GM20000 (cell line): ENCODE results near the gene CLDN11.

ENCODE experiments used
- DNase-seq: peaks from one replicate; pipeline ENCODE4 v3.0.0; 2012; ENCODE audit warnings: low spot score
- TF ChIP-seq, protein P1 (sequence below): IDR thresholded peaks from 2 replicates; pipeline ENCODE4 v1.5.1; 2012; ENCODE audit warnings: mild to moderate bottlenecking, control low read depth; ENCODE audit errors: extremely low read depth, missing control alignments

The CLDN11 gene

DNA sequence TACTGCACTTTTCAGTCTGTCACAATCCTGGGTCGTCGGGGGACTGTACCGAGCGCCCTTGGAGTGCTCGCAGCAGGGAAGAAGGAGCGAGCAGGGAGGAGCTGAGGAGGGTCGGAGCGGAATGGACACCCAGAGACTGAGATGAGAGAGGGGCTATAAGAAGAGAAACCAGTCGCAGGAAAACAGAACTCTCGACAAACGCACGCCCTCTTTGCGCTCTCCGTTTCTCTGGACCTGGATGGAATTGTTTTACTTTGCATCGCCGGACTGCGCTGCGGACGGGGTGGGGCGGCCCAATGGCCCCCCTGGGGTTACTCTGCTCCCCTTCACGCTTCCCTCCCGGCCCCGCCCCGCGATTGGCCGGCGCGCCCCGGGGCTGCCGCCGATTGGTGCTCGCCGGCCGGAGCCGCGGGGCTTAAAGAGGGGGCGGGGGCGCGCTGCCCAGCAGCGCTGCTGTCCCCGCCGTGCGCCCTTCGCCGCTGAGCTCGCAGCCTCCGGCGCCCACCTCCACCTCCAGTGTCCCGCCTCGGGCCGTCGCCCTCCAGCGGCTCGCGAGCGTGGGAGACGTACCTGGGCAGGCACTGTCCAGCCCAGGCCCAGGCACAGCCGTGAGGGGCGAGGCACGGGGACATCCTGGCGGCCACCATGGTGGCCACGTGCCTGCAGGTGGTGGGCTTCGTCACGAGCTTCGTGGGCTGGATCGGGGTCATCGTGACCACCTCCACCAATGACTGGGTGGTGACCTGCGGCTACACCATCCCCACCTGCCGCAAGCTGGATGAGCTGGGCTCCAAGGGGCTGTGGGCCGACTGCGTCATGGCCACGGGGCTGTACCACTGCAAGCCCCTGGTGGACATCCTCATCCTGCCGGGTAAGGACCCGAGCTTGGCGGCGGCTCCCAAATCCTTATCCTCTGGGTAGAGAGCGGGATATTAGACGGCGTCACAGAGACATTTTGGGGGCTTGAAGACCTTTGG, at the start of gene CLDN11:
Gene CLDN11 (plus strand): TSS at position 447 of the 977 bp plus-strand sequence. CDS start 199 bp downstream, at position 646.
- DNase-seq = peak; percentile 50

DNA sequence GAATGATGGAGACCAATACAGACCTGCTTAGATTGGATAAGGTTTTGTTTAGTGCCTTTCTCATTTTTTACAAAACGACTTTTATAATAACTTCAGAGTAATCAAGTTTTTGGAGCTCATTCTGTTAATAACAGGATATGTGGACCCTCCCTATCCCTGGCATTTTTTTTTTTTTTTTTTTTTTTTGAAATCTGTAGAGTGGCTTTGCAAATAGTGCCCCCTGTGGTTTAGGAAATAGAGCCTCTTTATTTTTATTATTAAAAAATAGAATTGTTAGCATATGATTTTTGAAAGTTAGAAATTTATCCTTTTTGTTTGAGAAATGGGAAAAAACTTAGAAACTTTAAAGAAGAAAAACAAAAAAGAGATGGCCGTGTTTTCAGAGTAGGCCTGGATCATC, 49.7 kb upstream of the CLDN11 start:
- DNase-seq = no peak

More for the DNA sequence above, at the start of gene CLDN11:
- TF ChIP-seq, protein P1, sequence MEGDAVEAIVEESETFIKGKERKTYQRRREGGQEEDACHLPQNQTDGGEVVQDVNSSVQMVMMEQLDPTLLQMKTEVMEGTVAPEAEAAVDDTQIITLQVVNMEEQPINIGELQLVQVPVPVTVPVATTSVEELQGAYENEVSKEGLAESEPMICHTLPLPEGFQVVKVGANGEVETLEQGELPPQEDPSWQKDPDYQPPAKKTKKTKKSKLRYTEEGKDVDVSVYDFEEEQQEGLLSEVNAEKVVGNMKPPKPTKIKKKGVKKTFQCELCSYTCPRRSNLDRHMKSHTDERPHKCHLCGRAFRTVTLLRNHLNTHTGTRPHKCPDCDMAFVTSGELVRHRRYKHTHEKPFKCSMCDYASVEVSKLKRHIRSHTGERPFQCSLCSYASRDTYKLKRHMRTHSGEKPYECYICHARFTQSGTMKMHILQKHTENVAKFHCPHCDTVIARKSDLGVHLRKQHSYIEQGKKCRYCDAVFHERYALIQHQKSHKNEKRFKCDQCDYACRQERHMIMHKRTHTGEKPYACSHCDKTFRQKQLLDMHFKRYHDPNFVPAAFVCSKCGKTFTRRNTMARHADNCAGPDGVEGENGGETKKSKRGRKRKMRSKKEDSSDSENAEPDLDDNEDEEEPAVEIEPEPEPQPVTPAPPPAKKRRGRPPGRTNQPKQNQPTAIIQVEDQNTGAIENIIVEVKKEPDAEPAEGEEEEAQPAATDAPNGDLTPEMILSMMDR = no peak

DNA sequence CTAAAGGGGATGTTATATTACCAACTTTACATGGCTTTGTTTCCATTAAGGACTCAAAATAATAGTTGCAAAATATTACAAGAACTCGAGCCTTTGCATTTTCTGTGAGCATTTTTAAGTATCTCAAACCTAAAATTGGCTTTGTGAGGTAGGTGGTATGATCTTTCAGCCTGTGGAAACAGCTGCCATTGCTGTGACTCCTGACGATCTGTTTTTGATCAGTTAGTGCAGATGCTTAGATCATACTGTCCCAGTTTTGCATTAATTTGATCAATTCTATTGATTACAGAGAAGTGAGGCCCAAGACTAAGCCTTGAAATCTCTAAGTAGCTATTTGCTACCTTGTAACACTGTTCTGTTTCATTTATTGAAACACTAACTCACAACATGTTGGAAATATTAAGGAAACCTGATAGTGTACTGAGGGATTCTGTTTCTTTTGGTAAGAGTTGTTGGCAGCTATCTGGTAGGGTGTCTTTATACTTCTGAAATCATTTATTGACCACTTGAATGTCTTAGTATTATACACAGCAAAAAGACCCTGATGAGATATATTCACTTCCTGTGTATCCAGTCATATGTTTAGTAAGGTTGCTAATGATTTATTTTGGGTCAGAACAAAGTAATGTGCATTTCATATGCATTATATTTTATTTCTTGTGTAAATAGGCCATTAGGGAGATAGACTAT, 46.3 kb upstream of the CLDN11 start:
- no peak for DNase-seq
- TF ChIP-seq, protein P1 = no peak

More for the DNA sequence above, 49.7 kb upstream of the CLDN11 start:
- TF ChIP-seq, protein P1 = no peak

DNA sequence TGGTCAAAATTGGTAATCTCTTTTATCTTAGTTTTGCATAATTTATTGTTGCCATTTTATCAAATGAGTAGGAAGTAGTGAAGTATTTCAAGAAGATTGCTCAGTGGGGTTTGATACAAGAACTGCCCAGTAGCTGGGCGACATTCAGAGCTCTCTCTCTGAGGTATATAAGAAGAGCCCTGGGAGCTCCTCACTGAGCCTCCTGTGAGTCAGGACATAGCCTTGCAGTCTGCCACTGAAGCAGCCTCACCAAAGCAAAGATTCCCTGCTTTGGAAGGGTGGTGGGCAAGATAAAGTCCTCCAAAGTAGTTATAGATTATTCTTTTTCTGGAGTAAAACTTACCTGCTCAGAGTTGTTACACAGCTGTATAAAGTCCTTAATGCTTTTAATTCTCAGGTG, 35.1 kb upstream of the CLDN11 start:
- DNase-seq = no peak
- TF ChIP-seq, protein P1 = no peak

DNA sequence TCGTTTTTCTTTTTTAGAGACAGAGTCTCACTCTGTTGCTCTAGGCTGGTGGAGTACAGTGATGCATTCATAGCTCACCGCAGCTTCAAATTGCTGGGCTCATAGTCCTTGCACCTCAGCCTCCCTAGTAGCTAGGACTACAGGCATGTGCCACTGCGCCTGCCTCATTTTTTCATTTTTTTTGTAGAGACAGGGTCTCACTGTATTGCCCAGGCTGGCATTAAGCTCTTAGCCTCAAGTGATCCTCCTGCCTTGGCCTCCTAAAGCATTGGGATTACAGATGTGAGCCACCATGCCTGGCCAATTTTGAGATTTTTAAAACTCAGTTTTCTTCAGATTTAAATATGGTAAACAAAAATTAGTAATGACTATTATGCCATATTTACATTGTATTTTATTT, 32.2 kb upstream of the CLDN11 start:
- no peak for DNase-seq
- TF ChIP-seq, protein P1 = no peak

DNA sequence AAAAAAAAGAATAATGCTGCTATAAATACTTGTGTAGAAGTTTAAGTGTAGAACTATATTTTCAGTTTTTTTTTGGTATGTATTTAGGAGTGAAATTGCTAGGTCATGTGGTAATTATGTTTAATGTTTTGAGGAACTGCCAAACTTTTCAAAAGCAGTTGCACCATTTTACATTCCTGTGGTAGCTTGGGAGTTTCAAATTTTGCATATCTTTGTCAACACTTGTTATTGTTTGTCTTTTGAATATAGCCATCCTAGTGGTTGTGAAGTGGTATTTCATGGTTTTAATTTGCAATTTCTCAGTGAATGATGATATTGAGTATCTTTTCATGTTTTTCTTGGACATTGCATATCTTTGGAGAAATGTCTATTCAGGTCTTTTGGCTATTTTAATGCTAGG, 30.7 kb upstream of the CLDN11 start:
- TF ChIP-seq, protein P1 = no peak
- no peak for DNase-seq

DNA sequence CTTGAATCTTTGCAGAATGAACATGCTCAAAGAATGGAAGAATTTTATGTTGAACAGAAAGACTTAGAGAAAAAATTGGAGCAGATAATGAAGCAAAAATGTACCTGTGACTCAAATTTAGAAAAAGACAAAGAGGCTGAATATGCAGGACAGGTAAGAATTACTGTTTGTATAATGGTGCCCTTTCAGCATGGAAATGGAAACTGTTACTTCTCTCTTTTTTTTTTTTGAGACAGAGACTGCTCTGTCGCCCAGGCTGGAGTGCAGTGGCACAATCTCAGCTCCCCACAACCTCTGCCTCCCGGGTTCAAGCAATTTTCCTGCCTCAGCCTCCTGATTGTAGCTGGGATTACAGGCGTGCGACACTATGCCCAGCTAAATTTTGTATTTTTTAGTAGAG, 27.6 kb upstream of the CLDN11 start:
- TF ChIP-seq, protein P1 = no peak
- no peak for DNase-seq
